GM12892 (cell line): ENCODE measurements around the gene DENND1A.
A peak's percentile ranks its signal among the peaks of the same experiment; 100 is the strongest.

ENCODE experiments used
- DNase-seq: peaks from one replicate; pipeline ENCODE4 v3.0.0; 2011; ENCODE audit not compliant: insufficient read length
- FAIRE-seq: peaks from 2 replicates; lab custom pipeline; 2011; peaks lifted over from hg19 to GRCh38; lab: Jason Lieb, UNC
- POLR2A ChIP-seq: IDR thresholded peaks from 2 replicates; pipeline ENCODE4 v1.6.1; 2011; ENCODE audit warnings: low read depth, low read length, control low read depth
- POLR2AphosphoS5 ChIP-seq: IDR thresholded peaks from 2 replicates; pipeline ENCODE4 v1.6.1; 2011; ENCODE audit warnings: low read depth, low read length, control low read depth
- TAF1 ChIP-seq: IDR thresholded peaks from 2 replicates; pipeline ENCODE4 v1.6.1; 2011; ENCODE audit warnings: low read depth, mild to moderate bottlenecking, control low read depth, low read length, borderline replicate concordance

Gene DENND1A

GRCh38 chr9:123562844-123563346 is 367.0 kb downstream of the DENND1A start:
- FAIRE-seq (peak; percentile 24), DNase-seq (no peak)
- no peak for TF ChIP-seq TAF1

GRCh38 chr9:123561046-123561445 is 368.9 kb downstream of the DENND1A start:
- TF ChIP-seq POLR2AphosphoS5 (no peak), POLR2A (no peak), TAF1 (no peak)
- FAIRE-seq (no peak), DNase-seq (no peak)

GRCh38 chr9:123556464-123557435 is 373.2 kb downstream of the DENND1A start:
- TF ChIP-seq TAF1 (no peak), POLR2AphosphoS5 (no peak)
- FAIRE-seq (no peak), DNase-seq (no peak)

- DNase-seq (no peak), FAIRE-seq (no peak)
- no peak for TF ChIP-seq POLR2AphosphoS5
- no peak for TF ChIP-seq POLR2A
- TF ChIP-seq TAF1 = no peak
Measured at GRCh38 chr9:123555646-123556045, 374.3 kb downstream of the DENND1A start.

- DNase-seq = no peak
- TF ChIP-seq POLR2A (no peak), POLR2AphosphoS5 (no peak), TAF1 (no peak)
- FAIRE-seq = no peak
Measured at GRCh38 chr9:123552530-123552929, 377.4 kb downstream of the DENND1A start.

- DNase-seq (no peak), FAIRE-seq (no peak)
- TF ChIP-seq TAF1 (no peak), POLR2AphosphoS5 (no peak), POLR2A (no peak)
Measured at GRCh38 chr9:123551734-123552133, 378.2 kb downstream of the DENND1A start.

GRCh38 chr9:123550797-123551196 is 379.1 kb downstream of the DENND1A start:
- DNase-seq (no peak), FAIRE-seq (no peak)
- TF ChIP-seq POLR2A = no peak
- TF ChIP-seq POLR2AphosphoS5 = no peak
- no peak for TF ChIP-seq TAF1

GRCh38 chr9:123550012-123550411 is 379.9 kb downstream of the DENND1A start:
- TF ChIP-seq POLR2AphosphoS5 = no peak
- TF ChIP-seq TAF1 = no peak
- no peak for TF ChIP-seq POLR2A
- FAIRE-seq (no peak), DNase-seq (no peak)

- TF ChIP-seq POLR2A (no peak), POLR2AphosphoS5 (no peak), TAF1 (no peak)
- DNase-seq (no peak), FAIRE-seq (no peak)
Measured at GRCh38 chr9:123548741-123549545, 381.0 kb downstream of the DENND1A start.

GRCh38 chr9:123544007-123544827 is 385.7 kb downstream of the DENND1A start:
- peak; percentile 9 for FAIRE-seq
- TF ChIP-seq TAF1 (no peak), POLR2A (no peak), POLR2AphosphoS5 (no peak)
- DNase-seq = no peak
